T47D (cell line): Measurements from ENCODE around the gene ABI3.

Experiments used
- DNase-seq, 2 experiments: peaks; one replicate each; pipeline versions ENCODE4 v3.0.0 to v3.0.0-alpha.2; 2011 to 2012; ENCODE audit warnings: low read depth in 1 of 2, low spot score in 1 of 2
- JUND ChIP-seq: IDR thresholded peaks from 2 replicates; pipeline ENCODE4 v1.6.1; 2012; ENCODE audit warnings: low read depth
- in situ Hi-C: cut with HindIII; loops from 2 replicates; pipeline ENCODE4 v1.10.0; 2016; ENCODE audit warnings: low sequenced_read_pairs, low pct_unique_long_range_greater_than_20kb

ABI3 gene

DNA sequence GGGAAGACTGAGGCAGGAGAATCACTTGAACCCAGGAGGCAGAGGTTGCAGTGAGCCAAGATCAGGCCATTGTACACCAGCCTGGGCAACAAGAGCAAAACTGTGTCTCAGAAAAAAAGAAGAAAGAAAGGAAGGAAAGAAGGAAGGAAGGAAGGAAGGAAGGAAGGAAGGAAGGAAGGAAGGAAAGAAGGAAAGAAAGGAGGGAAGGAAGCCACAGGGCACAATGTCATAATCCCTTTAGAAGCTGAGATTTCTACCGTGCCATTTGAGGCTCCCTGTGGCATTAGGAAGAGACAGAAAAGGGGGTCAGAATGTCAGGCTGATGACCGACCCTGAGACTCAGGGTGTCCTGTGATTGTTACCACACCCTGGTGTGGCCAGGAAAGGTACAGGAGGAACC, 6.7 kb upstream of the ABI3 start:
- in situ Hi-C loops = no loop called here
- no peak for TF ChIP-seq JUND
- no peak for DNase-seq

DNA sequence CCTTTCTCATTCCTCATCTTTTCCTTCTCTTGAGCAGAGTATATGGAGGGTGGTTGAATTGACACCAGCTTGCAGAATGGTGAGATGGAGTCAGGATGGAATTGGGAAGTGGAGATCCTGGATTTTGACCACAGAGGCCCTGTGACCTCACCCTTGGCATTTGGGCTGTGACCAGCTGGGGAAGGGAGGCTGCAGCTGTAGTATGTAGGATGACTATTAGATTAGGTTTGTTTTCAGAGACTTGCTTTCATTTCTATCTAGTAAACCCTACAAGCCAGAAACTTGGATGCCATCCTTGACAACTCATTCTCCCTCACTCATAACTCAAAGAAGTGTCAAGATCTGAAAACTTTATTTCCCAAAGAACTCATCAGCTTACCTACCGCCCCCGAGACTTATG, 6.0 kb upstream of the ABI3 start:
- in situ Hi-C loops = no loop called here
- DNase-seq = no peak
- TF ChIP-seq JUND = no peak

DNA sequence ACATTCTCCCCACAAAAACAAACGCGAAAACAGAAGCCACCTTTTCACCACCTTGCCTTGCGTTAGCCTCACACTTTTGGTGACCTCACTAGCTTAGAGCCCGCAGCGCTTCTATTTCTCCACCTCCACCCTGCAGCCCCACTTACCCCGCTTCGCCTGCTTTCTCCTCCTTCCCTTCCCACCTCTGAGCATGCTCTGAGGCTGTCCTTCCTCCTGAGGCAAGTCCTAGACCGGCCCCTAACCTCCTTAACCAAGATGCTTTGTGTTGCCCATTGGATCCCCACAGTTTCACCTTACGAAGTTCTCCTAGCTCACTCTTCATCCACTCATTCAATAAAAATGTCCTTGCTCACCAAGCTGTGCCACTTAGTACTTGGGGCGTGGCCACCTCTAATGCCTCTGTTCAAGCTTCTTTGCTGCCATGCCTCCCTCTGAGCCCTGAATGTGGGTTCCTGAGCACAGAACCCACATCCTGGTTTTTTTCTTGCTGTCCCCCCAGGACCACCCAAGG, 1.4 kb upstream of the ABI3 start:
- no peak for TF ChIP-seq JUND

DNA sequence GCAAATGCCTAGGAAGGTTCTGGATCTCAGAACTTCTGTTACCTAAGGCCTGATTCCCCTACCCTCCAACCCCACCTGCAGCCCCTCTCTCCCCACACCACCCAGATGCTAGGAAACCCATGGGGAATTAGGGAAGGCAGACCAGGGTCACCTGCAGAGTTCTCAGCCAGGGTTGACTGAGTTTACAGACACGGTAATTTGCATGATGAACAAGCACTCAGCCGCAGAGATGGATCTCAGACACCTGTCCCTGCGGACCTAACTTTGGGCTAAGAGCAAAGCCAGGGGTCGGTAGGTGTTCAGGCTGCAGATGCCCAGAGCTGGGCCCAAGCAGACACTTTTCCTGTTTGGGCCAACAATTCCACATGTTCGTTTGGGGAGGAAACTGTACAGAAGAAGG, 2.9 kb downstream of the ABI3 start:
- TF ChIP-seq JUND = no peak
- DNase-seq = no peak
- in situ Hi-C loops = no loop called here

More for the DNA sequence above, 1.4 kb upstream of the ABI3 start:
- in situ Hi-C loops = no loop called here
- no peak for DNase-seq

DNA sequence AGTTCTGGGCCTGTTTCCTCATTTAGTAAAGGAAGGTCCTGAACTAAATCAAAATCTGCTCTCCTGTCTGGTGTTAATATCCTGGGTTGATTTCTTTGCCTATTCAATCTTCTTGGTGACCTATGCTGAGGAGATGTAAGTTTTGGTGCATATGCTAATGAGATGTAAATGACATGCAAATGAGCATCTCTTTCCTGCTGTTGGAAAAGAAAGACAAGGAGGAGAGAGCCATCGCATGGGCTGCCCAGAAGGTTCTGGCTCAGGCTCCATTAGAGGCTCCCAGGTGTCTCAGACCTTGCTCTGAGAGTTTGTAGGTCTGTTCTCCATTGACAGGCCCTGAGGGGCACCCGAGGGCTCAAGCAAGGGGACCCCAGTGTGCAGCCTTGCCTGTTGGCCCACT, 3.3 kb downstream of the ABI3 start:
- in situ Hi-C loops = no loop called here
- no peak for TF ChIP-seq JUND
- no peak for DNase-seq

DNA sequence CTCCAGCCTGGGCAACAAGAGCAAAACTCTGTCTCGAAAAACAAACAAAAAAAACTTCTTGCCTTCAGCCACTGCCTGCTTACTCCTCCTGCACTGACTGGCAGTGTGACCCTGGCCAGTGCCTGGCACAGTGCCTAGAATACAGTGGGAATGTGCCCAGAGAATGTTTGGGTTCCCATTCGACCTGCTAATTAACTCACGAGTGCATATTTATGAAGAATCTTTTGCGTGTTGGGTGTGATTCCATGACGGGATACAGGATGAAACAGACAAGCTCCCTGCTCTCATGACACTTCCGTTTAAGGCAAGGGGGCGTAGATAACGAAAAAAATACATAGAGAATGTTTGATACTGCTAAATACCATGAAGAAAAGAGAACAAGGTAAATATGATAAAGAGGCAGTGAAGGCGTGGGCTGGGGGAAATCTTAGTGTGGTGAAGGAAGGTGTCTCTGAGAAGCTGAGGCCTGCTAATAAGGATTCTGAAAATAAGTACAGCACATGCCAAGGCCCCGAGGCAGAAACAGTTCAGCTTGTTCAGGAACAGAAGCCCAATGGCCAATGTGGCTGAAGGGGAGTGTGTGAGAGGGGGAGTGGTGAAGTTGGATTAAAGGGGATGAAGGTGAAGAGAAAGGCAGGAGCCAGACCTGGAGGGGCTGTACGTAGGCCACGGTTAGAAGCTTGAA, 4.3 kb downstream of the ABI3 start:
- in situ Hi-C loops = no loop called here
- DNase-seq = peak in 1 of 2 experiments; percentile 80
- TF ChIP-seq JUND = no peak

DNA sequence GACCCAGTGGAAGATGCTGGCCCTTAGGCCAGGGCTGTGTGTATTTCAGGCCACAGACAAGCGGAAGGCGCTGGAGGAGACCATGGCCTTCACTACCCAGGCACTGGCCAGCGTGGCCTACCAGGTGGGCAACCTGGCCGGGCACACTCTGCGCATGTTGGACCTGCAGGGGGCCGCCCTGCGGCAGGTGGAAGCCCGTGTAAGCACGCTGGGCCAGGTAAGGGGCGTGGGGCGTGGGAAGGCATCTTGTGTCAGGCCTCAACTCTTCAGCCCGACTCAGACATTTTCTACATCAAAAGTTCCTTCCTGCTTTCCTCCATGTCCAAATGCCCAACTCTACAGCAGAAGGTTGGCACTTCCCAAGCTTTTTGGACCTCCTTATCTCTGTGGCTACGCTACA, 6.0 kb downstream of the ABI3 start:
- in situ Hi-C loops = no loop called here
- DNase-seq = no peak
- no peak for TF ChIP-seq JUND

DNA sequence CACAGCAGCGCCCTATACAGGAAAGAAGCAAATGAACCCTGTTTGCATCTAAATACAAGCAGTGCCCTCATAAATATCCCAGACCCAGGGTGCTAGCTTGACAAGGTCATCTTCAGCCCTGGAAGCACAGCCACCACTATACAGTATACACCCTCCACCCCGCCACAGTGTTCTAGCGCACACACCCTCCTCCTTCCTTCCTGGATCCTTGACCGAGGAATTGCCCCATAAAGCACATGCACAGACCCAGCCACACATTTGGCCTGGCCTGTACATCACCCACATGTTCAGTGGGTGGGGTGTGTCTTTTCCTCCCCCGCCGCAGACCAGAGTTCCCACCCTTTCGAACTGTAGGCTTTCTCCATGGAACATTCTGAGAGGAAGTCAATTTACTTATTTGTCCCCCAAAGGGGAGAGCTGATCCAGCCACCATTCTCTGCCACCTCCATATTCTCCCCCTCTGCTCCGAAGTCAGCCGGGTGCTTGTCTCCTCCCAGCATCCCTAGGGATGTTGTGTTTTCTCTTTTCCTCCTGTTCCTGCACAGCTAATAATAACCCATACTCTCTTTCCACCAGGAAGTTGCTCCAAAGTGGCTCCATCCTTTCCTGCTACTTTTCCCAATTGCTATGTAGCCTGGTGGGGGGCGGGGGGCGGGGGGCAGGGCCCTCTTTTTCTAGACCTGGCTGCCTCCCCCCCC, 6.6 kb downstream of the ABI3 start:
- no peak for DNase-seq
- no peak for TF ChIP-seq JUND
- in situ Hi-C loops = no loop called here

DNA sequence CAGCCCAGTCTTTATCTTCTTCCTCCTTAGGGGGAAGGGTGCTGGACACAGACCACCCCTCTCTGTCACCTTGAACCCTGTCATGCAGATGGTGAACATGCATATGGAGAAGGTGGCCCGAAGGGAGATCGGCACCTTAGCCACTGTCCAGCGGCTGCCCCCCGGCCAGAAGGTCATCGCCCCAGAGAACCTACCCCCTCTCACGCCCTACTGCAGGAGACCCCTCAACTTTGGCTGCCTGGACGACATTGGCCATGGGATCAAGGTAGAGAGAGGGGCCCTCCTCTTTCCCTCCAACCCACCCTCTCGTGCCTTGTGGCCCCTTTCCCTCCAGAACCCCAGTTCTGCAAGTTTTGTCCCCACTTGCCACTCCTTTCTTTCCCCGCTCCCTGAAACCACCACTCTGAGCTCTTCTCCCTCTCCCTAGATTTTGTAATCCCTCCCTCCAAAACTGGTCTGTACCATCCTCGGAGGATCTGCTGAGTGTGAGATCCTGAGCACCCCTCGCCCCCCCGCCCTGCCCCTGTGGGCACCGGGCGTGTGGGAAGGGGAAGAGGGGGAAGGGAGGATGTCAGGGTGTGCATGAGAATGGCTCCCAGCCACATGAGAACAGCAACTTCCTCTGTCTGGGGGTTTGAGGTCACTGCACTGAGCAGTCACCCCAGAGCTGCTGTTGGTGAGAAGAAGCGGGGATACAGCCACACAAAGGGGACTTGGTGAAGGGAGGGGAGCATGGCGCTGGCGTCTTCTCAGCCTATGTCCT, 7.3 kb downstream of the ABI3 start:
- TF ChIP-seq JUND = no peak
- DNase-seq = no peak

DNA sequence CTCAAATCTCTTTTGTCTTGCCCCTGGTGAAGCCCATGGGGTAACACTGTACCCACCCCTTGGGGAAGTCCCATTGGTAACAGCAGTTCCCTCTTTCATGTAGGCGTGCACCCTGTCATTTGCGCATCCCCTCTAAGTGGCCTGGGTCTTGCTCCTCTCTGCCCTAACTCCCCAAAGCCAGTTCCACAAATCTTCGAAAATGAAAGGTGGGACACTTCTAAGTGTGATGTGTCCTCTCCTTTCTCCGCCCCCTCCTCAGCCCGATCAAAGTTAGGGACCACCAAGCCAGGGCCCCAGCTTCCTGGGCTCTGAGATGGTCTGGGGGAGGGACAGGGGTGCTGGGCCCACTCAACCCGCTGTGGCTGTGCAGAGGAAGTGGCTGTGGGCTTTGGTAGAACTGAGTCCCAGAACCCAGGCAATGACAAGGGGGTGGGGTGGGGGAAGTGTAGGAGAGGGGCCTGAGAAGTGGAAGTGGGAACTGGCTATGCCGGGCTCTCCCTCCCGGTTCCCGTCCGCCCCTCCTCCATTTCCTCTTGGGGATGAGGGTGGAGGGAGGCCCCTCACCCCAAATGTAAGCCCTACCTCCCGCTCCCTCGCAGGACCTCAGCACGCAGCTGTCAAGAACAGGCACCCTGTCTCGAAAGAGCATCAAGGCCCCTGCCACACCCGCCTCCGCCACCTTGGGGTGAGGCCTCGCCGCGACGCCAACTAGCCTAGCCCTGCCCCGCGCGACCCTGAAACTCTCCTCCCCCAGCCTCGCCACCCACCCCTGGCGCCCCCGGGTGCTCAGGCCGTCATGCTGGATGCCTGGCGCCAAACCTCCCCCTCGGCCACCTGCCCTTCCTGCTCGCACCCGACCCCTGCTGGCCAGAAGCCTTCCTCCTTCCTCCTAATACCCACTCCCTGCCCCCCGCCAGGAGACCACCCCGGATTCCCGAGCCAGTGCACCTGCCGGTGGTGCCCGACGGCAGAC, 8.7 kb downstream of the ABI3 start:
- no peak for TF ChIP-seq JUND
- in situ Hi-C loops = no loop called here
- DNase-seq = no peak

More for the DNA sequence above, 7.3 kb downstream of the ABI3 start:
- in situ Hi-C loops = no loop called here

DNA sequence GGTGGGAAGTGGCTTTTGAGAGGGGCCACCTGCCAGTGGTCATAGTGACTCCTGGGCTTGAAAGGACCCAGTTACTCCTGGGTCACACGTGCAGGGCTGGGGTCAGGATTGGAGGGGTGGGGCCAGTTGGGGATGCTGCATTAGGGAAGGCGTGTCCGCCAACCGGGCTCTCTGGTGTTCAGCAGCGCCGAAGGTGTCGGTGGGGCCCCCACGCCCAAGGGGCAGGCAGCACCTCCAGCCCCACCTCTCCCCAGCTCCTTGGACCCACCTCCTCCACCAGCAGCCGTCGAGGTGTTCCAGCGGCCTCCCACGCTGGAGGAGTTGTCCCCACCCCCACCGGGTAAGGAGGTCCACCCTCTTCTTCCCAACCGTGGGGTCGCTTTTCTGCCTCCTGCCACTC, 9.5 kb downstream of the ABI3 start:
- TF ChIP-seq JUND = no peak
- no peak for DNase-seq
- in situ Hi-C loops = no loop called here

DNA sequence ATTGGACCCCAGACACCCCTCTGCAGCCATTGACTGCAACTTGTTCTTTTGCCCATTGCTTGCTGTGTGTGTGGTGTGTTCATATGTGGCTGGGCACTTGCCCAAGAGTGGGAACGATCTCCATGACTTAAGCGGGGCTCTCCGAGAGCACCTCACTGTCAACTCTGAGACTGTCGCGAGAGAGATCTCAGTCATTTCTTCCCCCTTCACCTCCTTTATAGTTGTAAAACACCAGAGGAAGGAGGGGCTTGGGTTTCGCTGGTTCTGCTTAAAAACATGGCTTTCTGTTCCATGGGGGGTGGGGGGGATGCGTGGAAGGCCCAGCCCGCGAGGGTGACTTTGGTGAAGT, 12.6 kb downstream of the ABI3 start:
- no peak for DNase-seq
- in situ Hi-C loops = no loop called here
- TF ChIP-seq JUND = no peak
